Anterior cingulate cortex (tissue), 58 donors: ENCODE results near the gene ERFL.

ENCODE experiments used
- DNase-seq, 58 donors: peaks; one replicate each; lab custom pipeline; 2025; lab: John Stamatoyannopoulos, UW

ERFL gene

DNA sequence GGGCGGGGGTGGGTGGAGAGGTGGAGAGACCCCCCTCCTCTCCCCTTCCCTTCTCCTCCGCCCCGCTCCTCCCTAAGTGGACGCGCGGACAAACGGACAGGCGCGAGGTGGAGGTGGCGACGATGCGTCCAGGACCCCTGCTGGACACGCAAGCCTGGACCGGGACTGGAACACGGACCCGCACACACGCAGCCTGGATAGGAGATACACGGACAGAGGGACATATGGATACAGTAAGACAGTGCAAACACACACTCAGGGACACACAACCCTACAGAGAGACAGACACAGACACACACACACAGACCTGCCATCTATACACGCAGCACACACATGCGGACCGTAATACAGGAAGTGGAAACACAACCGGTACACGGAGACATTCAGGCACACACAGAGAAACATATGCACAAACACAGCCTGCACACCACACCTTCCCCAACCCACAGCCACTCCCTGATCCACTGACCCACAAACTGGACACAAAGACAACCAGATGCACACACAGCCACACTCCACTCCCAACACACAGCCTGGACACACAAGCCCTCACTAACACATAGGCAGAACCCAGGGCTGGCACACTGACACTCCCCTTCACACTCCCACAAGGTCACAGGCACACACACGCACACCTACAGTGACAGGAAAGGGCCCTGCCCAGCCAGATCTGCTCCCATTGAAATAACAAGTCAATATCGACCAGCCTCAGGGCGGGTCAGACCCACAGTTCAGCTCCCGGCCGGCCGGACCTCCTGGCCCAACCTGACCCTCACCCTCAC is 696 bp upstream of the ERFL start:
- DNase-seq: no peak

DNA sequence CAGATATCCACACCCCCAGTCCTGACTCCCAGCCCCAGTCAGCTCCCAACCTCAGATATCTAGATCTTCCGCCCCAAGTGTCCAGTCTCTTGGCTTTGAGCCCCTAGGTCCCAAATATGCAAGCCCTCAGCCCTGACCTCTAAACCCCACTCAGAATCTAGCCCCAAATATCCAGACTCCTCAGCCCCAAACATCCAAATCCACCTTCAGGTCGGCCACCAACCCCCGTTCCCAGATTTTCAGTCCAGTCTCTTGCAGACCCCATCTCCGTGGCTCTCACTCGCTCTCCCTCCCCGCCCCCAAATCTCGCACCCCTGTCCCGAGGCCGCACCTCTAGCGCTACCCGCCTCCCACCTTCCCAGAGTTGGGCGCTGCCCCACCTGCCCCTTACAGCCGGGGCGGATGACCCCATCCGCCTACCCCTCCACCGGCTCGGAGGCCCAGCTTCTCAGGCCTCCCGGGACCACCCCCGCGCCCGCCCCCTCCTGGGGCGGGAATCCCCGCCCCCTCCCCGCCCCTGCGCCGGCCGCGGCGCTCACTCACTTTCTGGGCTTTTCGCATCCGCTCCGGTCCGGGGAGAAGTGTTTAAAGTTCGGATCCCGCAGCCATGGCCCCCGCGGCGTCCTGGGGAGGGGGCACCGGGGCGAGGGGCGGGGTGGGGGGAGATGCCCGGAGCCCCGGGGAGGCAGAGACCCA is 604 bp downstream of the ERFL start:
- no peak for DNase-seq

DNA sequence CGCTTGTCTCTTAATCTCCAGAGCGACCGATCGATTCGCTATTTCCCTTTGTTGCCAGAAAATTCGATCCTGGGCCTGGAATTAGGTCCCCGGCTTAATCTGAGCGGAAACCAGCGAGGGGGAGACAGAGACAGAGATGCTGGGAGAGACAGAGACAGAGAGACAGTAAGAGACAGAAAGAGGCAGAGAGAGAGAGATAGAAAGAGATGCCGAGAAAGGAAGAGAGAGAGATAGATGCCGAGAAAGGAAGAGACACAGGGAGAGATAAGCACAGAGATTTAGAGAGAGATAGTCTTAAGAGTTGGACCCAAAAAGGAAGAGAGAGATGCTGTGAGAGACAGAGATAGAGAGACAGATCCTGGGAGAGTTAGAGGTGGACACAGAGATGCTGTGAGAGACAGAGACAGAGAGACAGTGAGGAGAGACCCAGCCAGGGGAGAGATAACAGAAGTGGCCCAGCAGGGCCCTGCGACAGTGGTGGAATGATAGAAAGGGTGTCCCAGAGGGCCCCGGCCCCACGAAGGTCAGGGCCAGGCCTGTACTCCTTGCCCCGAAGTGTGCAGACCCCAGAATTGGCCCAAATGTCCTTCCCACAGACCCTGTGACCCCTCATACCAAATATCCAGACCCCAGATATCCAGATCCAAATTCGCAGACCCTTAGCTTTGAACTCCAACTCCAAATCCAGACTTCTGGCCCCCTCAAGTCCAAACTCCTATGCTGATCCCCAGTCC is 1.3 kb downstream of the ERFL start:
- DNase-seq: no peak

DNA sequence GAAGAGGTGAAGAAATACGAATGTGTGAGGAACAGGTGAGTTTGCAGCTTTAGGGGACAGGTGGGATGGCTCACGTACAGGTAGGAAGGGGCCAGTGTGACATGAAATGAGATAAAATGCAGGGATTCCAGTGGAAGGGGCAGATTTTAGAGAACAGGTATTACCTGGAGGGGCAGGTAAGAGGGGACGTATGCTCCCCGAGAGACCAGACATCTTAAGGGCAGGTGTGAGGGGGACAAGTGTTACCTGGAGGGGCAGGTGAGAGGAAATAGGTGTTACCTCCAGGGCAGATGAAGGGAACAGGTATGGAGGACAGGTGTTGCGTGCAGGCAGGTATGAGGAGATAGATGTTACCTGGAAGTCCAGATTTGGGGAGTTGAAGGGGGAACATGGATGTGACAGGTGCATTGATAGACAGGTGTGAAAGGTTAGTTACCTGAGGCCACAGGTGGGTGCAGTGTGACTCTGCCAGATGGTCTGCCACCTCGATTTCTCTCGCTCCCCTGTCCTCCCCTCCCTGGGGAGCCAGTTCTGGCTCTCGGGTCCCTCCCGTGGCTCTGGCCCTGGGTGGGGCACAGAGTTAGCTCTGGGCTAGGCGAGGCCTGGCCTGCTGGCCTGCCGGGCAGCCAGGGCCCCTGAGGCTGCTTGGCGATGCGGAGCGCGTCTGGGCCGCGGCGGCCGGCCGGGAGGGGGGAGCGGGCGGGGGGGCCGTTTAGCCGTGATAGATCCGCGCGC is 2.1 kb downstream of the ERFL start:
- DNase-seq: no peak

DNA sequence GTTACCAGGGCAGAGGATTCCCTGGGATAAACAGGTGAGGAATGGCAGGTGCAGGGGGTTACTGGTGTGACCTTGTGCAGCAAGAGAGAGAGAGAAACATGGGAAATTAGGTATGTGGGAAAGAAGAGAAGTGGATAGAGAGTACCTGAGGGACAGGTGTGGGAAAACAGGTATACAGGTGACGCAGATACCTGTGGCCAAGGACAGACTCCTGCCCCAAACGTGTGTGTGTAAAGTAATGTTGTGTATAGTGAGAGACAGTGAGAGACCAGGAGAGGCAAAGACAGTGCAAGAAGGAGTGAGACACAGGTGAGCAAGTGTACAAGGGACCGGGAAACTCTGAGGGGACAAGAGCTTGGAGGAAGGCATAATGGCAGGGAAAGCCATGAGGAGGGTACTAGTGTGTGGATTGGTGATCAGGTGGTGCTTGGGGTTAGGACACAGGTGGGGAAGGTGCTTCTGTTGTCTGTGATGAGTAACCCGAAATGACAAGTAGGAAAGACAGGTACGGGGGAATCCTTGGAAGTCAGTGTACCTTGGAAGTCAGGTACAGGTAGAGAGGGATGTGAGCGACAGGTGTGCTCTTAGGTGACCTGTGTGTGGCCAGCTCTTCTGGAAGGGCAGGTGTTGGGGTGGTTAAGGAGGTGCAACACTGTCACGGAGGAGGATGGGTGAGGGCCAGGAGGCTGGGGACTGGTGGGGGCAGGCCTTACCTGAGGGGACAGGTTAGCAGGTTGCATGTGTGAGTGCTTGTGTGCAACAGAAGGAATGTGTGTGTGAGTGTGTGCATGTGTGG is 2.8 kb downstream of the ERFL start:
- DNase-seq: no peak

DNA sequence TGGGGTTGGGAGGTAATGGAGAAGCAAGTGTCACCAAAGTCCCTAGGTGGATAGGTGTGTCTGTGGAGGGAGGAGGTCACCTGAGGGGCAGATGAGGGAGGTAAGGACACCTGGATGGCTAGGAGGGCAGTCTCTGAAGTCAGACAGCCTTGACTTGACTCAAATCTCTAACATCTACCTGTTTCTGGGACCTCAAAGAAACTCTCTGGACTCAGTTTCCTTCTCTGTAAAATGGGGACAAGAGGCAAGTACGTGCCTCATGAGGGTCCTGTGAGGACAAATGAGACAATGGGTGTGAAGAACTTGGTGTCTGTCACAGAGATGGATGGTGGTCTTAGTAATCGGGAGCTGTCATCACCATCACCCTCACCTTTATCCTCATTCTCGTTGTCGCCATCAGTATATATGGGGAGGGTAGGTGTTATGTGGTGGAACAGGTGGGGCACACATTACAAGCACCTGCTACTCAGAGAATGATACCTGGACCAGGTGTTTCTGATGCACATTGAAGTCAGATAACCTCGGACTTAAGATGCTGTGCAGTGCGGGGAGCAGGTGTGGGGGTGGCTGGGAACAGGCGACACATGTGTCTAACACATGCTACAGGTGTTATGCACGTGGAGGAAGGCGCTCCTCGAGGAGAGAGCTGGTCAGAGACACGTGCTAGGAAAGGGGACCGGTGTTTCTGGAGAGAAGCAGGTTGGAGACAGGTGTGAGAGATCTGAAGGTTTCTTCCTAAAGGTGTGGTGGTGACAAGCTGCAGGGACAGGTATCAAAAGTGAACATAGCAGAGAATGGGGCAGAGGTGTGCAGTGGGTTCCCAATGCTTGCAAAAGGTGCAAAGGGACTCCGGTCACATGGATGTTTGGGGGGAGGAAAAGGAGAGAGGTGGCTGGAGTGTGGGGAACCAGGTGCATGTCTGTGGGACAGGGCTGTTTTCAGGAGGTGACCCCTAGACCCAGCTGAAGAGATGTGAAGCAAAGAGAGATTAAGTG is 3.8 kb downstream of the ERFL start:
- DNase-seq: no peak

DNA sequence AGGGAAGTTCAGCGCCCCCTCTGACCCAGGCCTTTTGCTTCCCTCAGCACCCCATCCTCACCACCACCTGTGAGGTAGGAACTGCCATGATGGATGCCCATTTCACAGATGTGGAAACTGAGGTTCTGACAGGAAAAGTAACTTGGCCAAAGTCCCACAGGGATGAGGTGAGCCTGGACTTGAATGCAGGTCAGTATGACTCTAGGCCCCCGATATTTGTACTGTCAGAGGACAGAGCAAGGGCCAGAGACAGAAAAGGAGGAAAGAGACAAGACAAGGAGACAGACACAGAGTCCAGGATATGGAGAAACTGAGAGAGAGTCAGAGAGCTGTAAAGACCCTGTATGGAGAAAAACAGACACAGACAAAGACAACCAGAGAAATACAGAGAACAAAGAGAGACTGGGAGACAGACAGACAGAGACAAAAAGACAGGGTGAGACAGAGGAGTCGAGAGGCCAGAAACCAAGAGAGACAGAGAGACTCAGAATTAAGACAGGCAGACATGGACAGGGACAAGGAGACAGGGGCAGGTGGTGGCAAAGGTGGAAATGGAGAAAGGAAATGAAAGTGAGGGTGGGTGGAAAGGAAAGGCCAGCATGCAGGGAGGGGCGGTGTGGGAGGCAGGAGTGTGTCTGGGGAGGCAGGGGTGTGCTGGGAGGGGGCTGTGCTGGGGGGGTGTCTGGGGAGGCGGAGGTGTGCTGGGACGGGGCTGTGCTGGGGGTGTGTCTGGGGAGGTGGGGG is 5.0 kb downstream of the ERFL start:
- no peak for DNase-seq

DNA sequence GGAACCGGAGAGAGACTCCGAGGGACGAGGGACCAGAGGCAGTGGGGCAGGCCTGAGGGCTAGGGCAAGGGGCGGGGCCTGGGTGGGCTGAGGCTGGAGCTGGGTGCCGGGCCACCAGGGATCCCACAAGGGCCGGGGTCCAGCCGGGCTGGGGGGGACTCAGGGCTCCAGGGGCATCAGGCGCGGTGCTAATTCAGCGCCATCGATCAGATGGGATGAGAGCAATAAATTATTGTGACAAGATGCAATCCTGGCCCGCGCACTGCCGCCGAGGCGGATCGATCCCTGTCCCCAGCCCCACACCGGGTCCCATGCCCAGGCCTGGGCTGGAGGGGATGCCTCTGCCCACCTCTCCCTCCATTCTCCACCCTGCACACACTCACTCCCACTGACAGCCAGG is 5.7 kb downstream of the ERFL start:
- DNase-seq: no peak

DNA sequence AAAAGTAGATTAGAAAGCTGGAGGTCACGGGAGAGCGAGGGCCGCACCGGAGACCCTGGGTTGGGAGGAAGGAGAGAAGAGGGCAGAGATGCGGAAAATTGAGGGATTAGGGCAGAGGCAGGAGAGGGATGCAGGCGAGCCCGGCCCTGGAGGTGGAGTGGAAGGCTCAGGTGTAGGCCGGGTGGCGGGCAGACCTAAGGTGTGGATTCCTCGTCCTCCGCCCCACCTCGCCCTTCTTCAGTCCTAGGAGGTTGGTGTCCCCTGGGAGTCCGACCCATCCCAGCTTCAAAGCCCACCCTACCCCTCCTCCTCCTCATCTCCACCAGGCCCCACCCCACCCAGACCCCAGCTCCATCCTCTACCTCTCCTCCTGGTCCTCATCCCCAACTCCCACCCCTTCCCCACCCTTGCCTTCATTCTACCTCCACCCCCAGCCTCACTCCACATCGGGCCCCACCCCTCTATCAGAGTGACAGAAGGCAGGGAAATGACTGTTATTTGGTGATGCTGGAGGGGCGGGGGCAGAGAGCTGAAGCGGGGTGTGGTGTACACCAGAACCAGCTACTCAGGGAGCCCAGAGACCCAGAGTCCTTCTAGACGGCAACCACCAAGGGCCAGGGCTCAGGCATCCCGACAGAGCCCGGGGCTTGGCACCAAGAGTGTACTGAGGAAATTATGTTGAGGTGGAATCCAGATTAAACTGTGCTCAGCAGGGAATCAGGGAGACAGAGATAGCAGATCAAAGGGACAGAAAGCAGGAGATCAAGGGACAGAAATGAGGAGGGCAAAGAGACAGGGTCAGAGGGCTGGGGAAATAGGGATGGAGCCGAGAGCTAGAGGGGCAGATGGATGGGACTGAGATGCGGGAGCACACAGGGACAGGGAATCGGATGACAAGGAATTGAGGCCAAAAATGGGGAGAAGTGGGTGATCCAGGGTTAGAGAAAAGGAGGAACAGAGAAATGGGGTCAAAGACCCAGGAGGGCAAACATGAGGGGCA is 6.4 kb downstream of the ERFL start:
- DNase-seq: no peak

DNA sequence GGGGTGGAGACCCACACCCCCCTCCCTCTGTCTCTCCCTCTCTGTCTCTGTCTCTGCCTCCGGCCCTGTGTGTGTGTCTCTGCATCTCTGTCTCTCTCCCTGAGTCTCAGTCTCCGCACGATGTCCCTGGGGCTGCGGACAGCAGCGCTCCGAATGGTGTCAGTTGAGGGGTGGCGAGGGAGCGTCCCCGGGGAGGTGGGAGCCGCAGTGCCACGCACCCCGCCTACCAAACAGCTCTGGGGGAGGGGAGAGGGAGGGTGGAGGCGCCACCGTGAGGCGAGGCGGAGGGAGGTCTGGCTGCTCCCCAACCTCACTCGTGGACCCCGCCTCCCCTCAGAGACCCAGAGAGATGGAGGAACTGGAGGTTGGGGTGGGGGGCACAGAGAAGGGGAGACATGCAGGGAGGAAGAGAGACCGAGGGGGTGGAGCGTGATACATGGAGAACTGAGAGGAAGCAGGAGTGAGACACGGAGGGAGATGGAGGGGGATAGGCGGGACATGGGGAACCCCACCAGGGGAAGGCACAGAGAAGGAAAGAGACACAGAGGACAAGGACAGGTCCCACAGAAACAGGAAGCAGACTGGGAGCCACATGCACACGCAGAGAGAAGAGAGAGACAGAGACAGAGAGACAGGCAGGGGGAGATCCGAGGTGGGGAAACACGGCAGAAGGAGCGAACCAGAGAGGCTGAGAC is 7.2 kb downstream of the ERFL start:
- DNase-seq: no peak

DNA sequence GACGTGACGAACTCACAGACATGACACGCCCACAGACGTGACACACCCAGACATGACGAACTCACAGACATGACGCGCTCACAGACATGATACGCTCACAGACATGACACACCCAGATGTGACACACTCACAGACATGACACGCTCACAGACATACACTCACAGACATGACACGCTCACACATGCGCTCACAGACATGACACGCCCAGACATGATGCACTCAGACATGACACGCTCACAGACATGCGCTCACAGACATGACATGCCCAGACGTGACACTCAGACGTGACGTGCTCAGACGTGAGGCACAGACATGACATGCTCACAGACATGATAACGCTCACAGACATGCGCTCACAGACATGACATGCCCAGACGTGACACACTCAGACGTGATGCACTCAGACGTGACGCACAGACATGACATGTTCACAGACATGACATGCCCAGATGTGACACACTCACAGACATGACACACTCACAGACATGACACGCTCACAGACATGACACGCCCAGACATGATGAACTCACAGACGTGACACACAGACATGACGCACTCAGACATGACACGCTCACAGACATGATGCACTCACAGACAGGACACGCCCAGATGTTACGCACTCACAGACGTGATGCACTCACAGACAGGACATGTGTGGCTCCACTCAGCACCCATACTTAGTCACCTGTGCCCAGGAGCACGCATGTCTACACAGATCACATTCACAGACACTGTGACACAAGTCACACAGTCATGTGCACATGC is 8.1 kb downstream of the ERFL start:
- DNase-seq: no peak

DNA sequence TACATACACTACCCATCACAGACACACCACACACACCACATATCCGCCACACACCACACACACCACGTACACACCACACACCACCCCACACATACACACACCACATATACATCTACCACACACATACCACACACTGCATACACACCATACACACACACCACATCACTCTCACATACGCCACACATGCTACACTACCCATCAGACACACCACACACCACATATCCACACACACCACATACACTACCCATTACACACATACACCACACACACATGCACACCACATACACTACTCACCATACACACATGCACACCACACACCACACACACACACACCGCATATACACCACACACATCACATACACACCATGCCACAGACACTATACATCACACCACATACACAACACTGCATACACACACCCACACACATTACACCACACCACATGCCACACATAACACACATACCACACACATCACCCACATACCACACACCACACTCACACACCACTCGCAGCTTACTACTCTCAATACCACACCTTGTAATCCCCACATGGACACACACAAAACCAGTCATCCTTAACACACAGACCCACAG is 9.5 kb downstream of the ERFL start:
- no peak for DNase-seq

DNA sequence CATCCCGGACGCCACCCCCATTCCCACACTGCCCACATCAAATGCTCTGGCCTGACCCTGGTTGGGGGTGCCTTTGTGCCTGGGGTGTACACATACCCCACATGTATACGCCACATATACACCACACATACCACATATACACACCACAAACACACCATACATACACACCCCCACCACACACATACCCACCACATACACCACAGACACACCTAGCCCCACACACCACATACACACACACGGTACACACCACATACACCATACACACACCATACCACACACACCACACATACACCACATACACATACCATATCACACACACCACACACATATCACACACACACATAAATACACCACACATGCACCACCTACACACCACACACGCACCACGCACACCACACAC is 10.2 kb downstream of the ERFL start:
- no peak for DNase-seq

DNA sequence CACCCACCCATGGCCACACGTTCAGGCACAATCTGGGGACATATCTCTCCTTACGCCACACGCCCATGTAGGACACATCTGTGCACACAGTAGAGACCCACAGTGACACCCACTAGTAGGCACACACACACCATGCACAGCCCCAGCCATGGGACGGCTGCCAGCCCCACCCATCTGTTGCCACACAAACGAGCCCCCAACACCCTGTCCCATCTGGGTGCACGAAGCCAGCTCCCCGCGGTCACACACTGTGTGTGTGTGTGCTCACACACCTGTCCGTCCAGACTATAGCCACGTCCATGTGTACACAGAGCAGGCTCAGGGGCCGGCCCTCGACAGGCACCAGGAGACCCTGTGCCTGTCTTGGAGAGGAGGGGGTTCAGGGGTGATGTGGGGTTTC is 10.6 kb downstream of the ERFL start:
- DNase-seq: no peak
